ENCODE measurements around the gene PTPRC.

The PTPRC gene

GRCh38 chr1:198605406-198605805 lies 33.4 kb upstream of the PTPRC start:
- TF ChIP-seq MAX (IDR thresholded peaks at IDR 0.05) (no peak), EGR1 (IDR thresholded peaks at IDR 0.05) (no peak), TAF1 (IDR thresholded peaks at IDR 0.05; ENCODE audit: low read depth) (no peak), NFIC (IDR thresholded peaks at IDR 0.05) (no peak), TEAD4 (IDR thresholded peaks at IDR 0.05) (no peak), EP300 (IDR thresholded peaks at IDR 0.05; ENCODE audit: borderline replicate concordance) (no peak)

GRCh38 chr1:198606020-198606438 lies 32.8 kb upstream of the PTPRC start:
- TF ChIP-seq ZBTB7A (IDR thresholded peaks at IDR 0.05; ENCODE audit: low read depth) = no peak

GRCh38 chr1:198607714-198608113 lies 31.1 kb upstream of the PTPRC start:
- no peak for TF ChIP-seq EP300 (IDR thresholded peaks at IDR 0.05; ENCODE audit: borderline replicate concordance)
- no peak for TF ChIP-seq ZBTB7A (IDR thresholded peaks at IDR 0.05; ENCODE audit: low read depth)
- TF ChIP-seq FOXM1 (IDR thresholded peaks at IDR 0.05; ENCODE audit: borderline replicate concordance, low read depth) = no peak
- TF ChIP-seq TCF12 (IDR thresholded peaks at IDR 0.05; ENCODE audit: low read depth) = no peak
- TF ChIP-seq YY1 (IDR thresholded peaks at IDR 0.05; ENCODE audit: low read depth) = no peak

- TF ChIP-seq RAD21 (IDR thresholded peaks at IDR 0.05; ENCODE audit: low read depth) (no peak), EP300 (IDR thresholded peaks at IDR 0.05; ENCODE audit: borderline replicate concordance) (no peak), CEBPB (IDR thresholded peaks at IDR 0.05) (no peak), TCF12 (IDR thresholded peaks at IDR 0.05; ENCODE audit: low read depth) (no peak), YY1 (IDR thresholded peaks at IDR 0.05; ENCODE audit: low read depth) (no peak), USF1 (IDR thresholded peaks at IDR 0.05) (no peak), MAX (IDR thresholded peaks at IDR 0.05) (no peak), FOXM1 (IDR thresholded peaks at IDR 0.05; ENCODE audit: borderline replicate concordance, low read depth) (no peak), TAF1 (IDR thresholded peaks at IDR 0.05; ENCODE audit: low read depth) (no peak), TEAD4 (IDR thresholded peaks at IDR 0.05) (no peak), EGR1 (IDR thresholded peaks at IDR 0.05) (no peak), CREB1 (IDR thresholded peaks at IDR 0.05; ENCODE audit: low read depth) (no peak), REST (IDR thresholded peaks at IDR 0.05; ENCODE audit: low read depth) (no peak), NFIC (IDR thresholded peaks at IDR 0.05) (no peak), ZBTB7A (IDR thresholded peaks at IDR 0.05; ENCODE audit: low read depth) (no peak)
Measured at GRCh38 chr1:198610362-198610761, 28.5 kb upstream of the PTPRC start.

- no peak for TF ChIP-seq CREB1 (IDR thresholded peaks at IDR 0.05; ENCODE audit: low read depth)
- TF ChIP-seq TEAD4 (IDR thresholded peaks at IDR 0.05) = no peak
- TF ChIP-seq USF1 (IDR thresholded peaks at IDR 0.05) = no peak
Measured at GRCh38 chr1:198611219-198611618, 27.6 kb upstream of the PTPRC start.

GRCh38 chr1:198612471-198613260 lies 26.2 kb upstream of the PTPRC start:
- TF ChIP-seq FOXM1 (IDR thresholded peaks at IDR 0.05; ENCODE audit: borderline replicate concordance, low read depth) (no peak), EGR1 (IDR thresholded peaks at IDR 0.05) (no peak), TCF12 (IDR thresholded peaks at IDR 0.05; ENCODE audit: low read depth) (no peak), CEBPB (IDR thresholded peaks at IDR 0.05) (no peak), USF1 (IDR thresholded peaks at IDR 0.05) (no peak), TAF1 (IDR thresholded peaks at IDR 0.05; ENCODE audit: low read depth) (no peak), NFIC (IDR thresholded peaks at IDR 0.05) (no peak), RAD21 (IDR thresholded peaks at IDR 0.05; ENCODE audit: low read depth) (no peak), MAX (IDR thresholded peaks at IDR 0.05) (no peak), EP300 (IDR thresholded peaks at IDR 0.05; ENCODE audit: borderline replicate concordance) (no peak), TEAD4 (IDR thresholded peaks at IDR 0.05) (no peak), YY1 (IDR thresholded peaks at IDR 0.05; ENCODE audit: low read depth) (no peak), ZBTB7A (IDR thresholded peaks at IDR 0.05; ENCODE audit: low read depth) (no peak), CREB1 (IDR thresholded peaks at IDR 0.05; ENCODE audit: low read depth) (no peak)

GRCh38 chr1:198617406-198617805 lies 21.4 kb upstream of the PTPRC start:
- TF ChIP-seq ZBTB7A (IDR thresholded peaks at IDR 0.05; ENCODE audit: low read depth) (no peak), YY1 (IDR thresholded peaks at IDR 0.05; ENCODE audit: low read depth) (no peak), CREB1 (IDR thresholded peaks at IDR 0.05; ENCODE audit: low read depth) (no peak), EGR1 (IDR thresholded peaks at IDR 0.05) (no peak), FOXM1 (IDR thresholded peaks at IDR 0.05; ENCODE audit: borderline replicate concordance, low read depth) (no peak), USF1 (IDR thresholded peaks at IDR 0.05) (no peak), NFIC (IDR thresholded peaks at IDR 0.05) (no peak), CEBPB (IDR thresholded peaks at IDR 0.05) (no peak), REST (IDR thresholded peaks at IDR 0.05; ENCODE audit: low read depth) (no peak), TAF1 (IDR thresholded peaks at IDR 0.05; ENCODE audit: low read depth) (no peak), TEAD4 (IDR thresholded peaks at IDR 0.05) (no peak)

All from Ishikawa (cell line).